Peyer's patch (tissue), 4 donors: Measurements from ENCODE around the gene BRINP1. TPM values are rescaled to one million over a fixed set of nuclear protein-coding genes. Genes with fewer than 3 reads are reported as not detected.

ENCODE experiments used
- DNase-seq, 3 donors: peaks; one replicate each; pipeline ENCODE4 v3.0.0-alpha.2; 2017 to 2019
- H3K27ac ChIP-seq, 4 donors: fragments of 200-600 bp; sonication (generic); one replicate each; pipeline ENCODE4 v1.5.1; 2016 to 2019
- H3K27me3 ChIP-seq, 2 donors: fragments of 200-600 bp; sonication (generic); one replicate each; pipeline ENCODE4 v1.5.1; 2019
- H3K36me3 ChIP-seq, 3 donors: fragments of 200-600 bp; sonication (generic); one replicate each; pipeline ENCODE4 v1.5.1; 2016 to 2019
- H3K4me1 ChIP-seq, 4 donors: fragments of 200-600 bp; sonication (generic); one replicate each; pipeline ENCODE4 v1.5.1; 2016 to 2019
- H3K4me3 ChIP-seq, 4 donors: fragments of 200-600 bp; sonication (generic); 1 replicate in 3 of 4; 2 replicates in 1 of 4; pipeline ENCODE4 v1.5.1; 2016 to 2019; ENCODE audit warnings: mild to moderate bottlenecking in 1 of 4
- H3K9me3 ChIP-seq, 4 donors: fragments of 200-600 bp; sonication (generic); one replicate each; pipeline ENCODE4 v1.5.1; 2016 to 2019; ENCODE audit warnings: mild to moderate bottlenecking in 1 of 4
- CTCF ChIP-seq, 6 experiments: fragments of 450-650 bp in 4 of 6; fragments of 200-600 bp in 2 of 6; sonication (generic) in 1 of 6; IDR thresholded peaks; one replicate each; pipeline ENCODE4 v1.5.1; 2017 to 2019; ENCODE audit warnings: antibody characterized with exemption in 6 of 6, mild to moderate bottlenecking in 3 of 6, moderate library complexity in 1 of 6
- POLR2A ChIP-seq, 2 donors: fragments of 450-650 bp; IDR thresholded peaks; one replicate each; pipeline ENCODE4 v1.5.1; 2017; ENCODE audit warnings: antibody characterized with exemption in 2 of 2, mild to moderate bottlenecking in 2 of 2, moderate library complexity in 2 of 2
- total RNA-seq, 4 donors: library from RNA; depleted of rRNA; stranded (reverse); fragments of >200 nt; gene quantifications; one replicate each; pipeline ENCODE4 v1.1.0, GENCODE V29; 2016

BRINP1 gene
- total RNA-seq, 4 donors from 2014 or later, result 0.47 TPM; not detected in 3

DNA sequence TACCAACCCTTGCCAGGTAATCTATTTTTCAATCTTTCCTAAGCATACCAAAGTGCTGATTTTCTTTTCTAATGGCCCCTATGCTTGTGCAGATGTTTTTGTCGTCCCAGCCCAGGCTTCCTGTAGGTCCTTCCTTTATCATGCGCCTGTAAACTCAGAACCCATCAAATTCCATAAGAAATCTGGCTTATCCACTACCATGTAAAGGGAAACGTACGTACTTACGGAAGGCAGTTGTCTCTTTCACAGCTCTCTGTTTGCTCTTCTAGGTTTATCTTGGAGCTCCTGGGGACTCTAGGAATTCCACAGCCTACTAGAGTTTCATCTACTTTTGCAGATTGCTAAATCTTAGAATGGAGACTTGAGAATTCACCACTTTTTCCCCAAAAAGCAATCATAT is 9.0 kb downstream of the BRINP1 start:
- TF ChIP-seq CTCF (IDR thresholded peaks at IDR 0.05), result no peak
- no peak for TF ChIP-seq POLR2A (IDR thresholded peaks at IDR 0.05)
- Histone ChIP-seq H3K27me3 (no peaks in the 10 kb centered on the region), H3K4me1 (no peaks in the 10 kb centered on the region), H3K27ac (no peak overlapping the region), H3K36me3 (no peaks in the 10 kb centered on the region), H3K4me3 (no peak overlapping the region), H3K9me3 (no peaks in the 10 kb centered on the region)
- no peak for DNase-seq

GRCh38 chr9:119357336-119358096 is 11.7 kb downstream of the BRINP1 start:
- Histone ChIP-seq H3K4me1 (no peaks in the 10 kb centered on the region), H3K36me3 (no peaks in the 10 kb centered on the region), H3K4me3 (no peak overlapping the region), H3K27ac (no peak overlapping the region), H3K27me3 (no peaks in the 10 kb centered on the region), H3K9me3 (no peaks in the 10 kb centered on the region)
- TF ChIP-seq POLR2A (IDR thresholded peaks at IDR 0.05), result no peak
- no peak for TF ChIP-seq CTCF (IDR thresholded peaks at IDR 0.05)
- no peak for DNase-seq

DNA sequence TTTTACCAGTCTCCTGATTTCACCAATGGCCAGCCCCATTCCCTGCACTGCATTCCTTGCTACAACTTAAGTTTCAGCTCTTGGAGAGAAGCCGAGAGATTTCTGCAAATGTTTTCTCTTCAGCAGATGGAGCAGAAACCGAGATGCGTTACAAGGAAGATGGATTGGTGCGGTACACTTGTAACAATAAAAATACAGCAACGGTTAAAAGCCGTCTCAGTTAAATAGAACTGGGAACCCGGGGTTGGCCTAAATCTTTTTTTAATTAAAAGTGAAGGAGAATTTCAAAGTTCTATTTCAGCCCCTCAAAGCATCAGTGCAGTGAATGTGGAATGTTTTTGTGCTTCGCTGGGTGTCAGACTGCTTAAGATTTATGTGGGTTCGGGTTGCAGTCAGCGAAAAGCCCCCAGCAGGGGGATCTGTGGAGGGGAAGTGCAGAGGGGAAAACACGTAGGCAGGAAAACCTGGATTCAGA is 19.8 kb downstream of the BRINP1 start:
- H3K4me1 ChIP-seq, result no peaks in the 10 kb centered on the region
- H3K4me3 ChIP-seq, result no peak overlapping the region
- no peak for DNase-seq
- TF ChIP-seq CTCF (IDR thresholded peaks at IDR 0.05), result no peak
- TF ChIP-seq POLR2A (IDR thresholded peaks at IDR 0.05), result no peak
- H3K27me3 ChIP-seq, result no peaks in the 10 kb centered on the region
- H3K36me3 ChIP-seq, result no peaks in the 10 kb centered on the region
- H3K9me3 ChIP-seq, result no peaks in the 10 kb centered on the region
- no peak overlapping the region for H3K27ac ChIP-seq

DNA sequence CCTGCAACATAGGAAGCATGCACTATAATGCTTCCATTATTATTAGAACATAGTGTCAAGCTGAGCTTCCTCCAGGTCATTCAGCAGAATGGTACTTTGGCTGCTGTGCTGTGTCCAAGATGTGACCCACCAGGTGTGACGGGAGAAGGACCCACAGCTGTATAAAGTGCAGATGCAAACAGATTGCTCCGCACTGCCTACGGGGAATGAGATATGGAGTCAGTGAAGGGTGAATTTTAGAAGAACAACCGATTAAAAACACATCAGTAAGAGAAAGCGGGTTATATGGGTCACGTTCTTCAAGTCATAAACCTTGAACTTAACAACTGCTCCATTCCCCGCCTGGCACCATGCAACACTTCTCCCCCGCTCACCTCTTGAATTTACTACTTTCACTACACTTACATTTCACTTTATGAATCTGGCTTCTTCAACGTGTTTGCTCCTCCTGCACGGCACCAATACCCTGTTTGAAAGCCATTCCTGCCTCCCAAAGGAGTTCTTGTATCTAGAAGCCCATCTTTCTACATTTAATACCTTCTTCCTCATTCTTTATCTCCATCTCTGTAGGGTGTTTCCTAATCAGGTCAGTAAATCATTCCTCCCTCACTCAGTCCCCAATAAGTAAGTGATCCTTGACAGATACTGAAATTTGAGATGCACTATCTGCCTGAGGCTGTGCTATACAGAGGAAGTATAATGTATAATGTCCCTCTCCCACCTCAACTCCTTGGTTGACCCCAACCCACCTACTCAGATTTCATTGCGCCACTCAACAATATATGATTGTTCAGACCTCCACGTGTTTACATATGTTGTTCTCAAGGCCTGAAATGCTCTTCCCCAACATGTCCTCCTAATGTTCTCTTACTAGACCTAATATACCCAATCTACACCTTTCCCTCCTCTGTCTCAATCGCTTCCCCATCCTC is 25.9 kb downstream of the BRINP1 start:
- no peak for DNase-seq
- no peak overlapping the region for H3K27ac ChIP-seq
- no peaks in the 10 kb centered on the region for H3K36me3 ChIP-seq
- H3K9me3 ChIP-seq, result no peaks in the 10 kb centered on the region
- TF ChIP-seq POLR2A (IDR thresholded peaks at IDR 0.05) (no peak), CTCF (IDR thresholded peaks at IDR 0.05) (no peak)
- no peaks in the 10 kb centered on the region for H3K27me3 ChIP-seq
- no peak overlapping the region for H3K4me3 ChIP-seq
- no peaks in the 10 kb centered on the region for H3K4me1 ChIP-seq

- H3K9me3 ChIP-seq, result no peaks in the 10 kb centered on the region
- H3K36me3 ChIP-seq, result no peaks in the 10 kb centered on the region
- TF ChIP-seq CTCF (IDR thresholded peaks at IDR 0.05) (no peak), POLR2A (IDR thresholded peaks at IDR 0.05) (no peak)
- H3K4me1 ChIP-seq, result no peaks in the 10 kb centered on the region
- H3K4me3 ChIP-seq, result no peak overlapping the region
- H3K27ac ChIP-seq, result no peak overlapping the region
- no peaks in the 10 kb centered on the region for H3K27me3 ChIP-seq
- no peak for DNase-seq
These were observed 30.2 kb downstream of the BRINP1 start for GRCh38 chr9:119339056-119339455.
